GM18526 (cell line): Measurements from ENCODE around the gene RPS21.
A peak's percentile ranks its signal among the peaks of the same experiment; 100 is the strongest.

Experiments
- POLR2A ChIP-seq: IDR thresholded peaks from 3 replicates; pipeline ENCODE4 v1.6.1; 2011; ENCODE audit not compliant: insufficient read length; ENCODE audit errors: extremely low read depth

RPS21 gene

GRCh38 chr20:62386383-62387218, at the start of gene RPS21:
TSS of gene RPS21 (plus strand) at chr20:62387103. CDS start at chr20:62387339, 236 bp downstream.
- TF ChIP-seq POLR2A, result peak; percentile 97

- peak; percentile 28 for TF ChIP-seq POLR2A
Measured at GRCh38 chr20:62337558-62338293, 49.2 kb upstream of the RPS21 start.

GRCh38 chr20:62338294-62338620, 48.6 kb upstream of the RPS21 start:
- no peak for TF ChIP-seq POLR2A

GRCh38 chr20:62339647-62340062, 47.2 kb upstream of the RPS21 start:
- peak; percentile 22 for TF ChIP-seq POLR2A

GRCh38 chr20:62342910-62343309, 44.0 kb upstream of the RPS21 start:
- TF ChIP-seq POLR2A, result no peak

GRCh38 chr20:62344092-62344491, 42.8 kb upstream of the RPS21 start:
- TF ChIP-seq POLR2A, result no peak

GRCh38 chr20:62344782-62345181, 42.1 kb upstream of the RPS21 start:
- TF ChIP-seq POLR2A, result no peak

GRCh38 chr20:62345681-62346370, 41.1 kb upstream of the RPS21 start:
- TF ChIP-seq POLR2A, result no peak

- no peak for TF ChIP-seq POLR2A
Measured at GRCh38 chr20:62346398-62347150, 40.3 kb upstream of the RPS21 start.

- TF ChIP-seq POLR2A, result no peak
Measured at GRCh38 chr20:62347151-62347404, 39.8 kb upstream of the RPS21 start.

GRCh38 chr20:62347445-62347844, 39.5 kb upstream of the RPS21 start:
- no peak for TF ChIP-seq POLR2A

GRCh38 chr20:62348604-62349003, 38.3 kb upstream of the RPS21 start:
- no peak for TF ChIP-seq POLR2A

GRCh38 chr20:62349556-62350097, 37.3 kb upstream of the RPS21 start:
- no peak for TF ChIP-seq POLR2A

- TF ChIP-seq POLR2A, result no peak
Measured at GRCh38 chr20:62350098-62350628, 36.7 kb upstream of the RPS21 start.
